ENCODE measurements around the gene TMEM234.

Gene TMEM234

GRCh38 chr1:32239337-32239736 is 17.2 kb upstream of the TMEM234 start:
- DNase-seq, result no peak

GRCh38 chr1:32234792-32235191 is 12.6 kb upstream of the TMEM234 start:
- DNase-seq, result no peak

- DNase-seq, result no peak
Measured at GRCh38 chr1:32232558-32233304, 10.6 kb upstream of the TMEM234 start.

- no peak for DNase-seq
Measured at GRCh38 chr1:32231843-32232432, 9.8 kb upstream of the TMEM234 start.

GRCh38 chr1:32228771-32229170 is 6.6 kb upstream of the TMEM234 start:
- no peak for DNase-seq

GRCh38 chr1:32224285-32224684 is 2.1 kb upstream of the TMEM234 start:
- DNase-seq, result no peak

- DNase-seq, result no peak
Measured at GRCh38 chr1:32223683-32224082, 1.5 kb upstream of the TMEM234 start.

- DNase-seq, result no peak
Measured at GRCh38 chr1:32221581-32221979, 573 bp downstream of the TMEM234 start.

- no peak for DNase-seq
Measured at GRCh38 chr1:32220746-32221580, 1.2 kb downstream of the TMEM234 start.

GRCh38 chr1:32219022-32219421 is 3.1 kb downstream of the TMEM234 start:
- DNase-seq, result no peak

GRCh38 chr1:32216566-32216965 is 5.6 kb downstream of the TMEM234 start:
- DNase-seq, result no peak

GRCh38 chr1:32215629-32216480 is 6.3 kb downstream of the TMEM234 start:
- peak; percentile 51 for DNase-seq

GRCh38 chr1:32208891-32209328 is 13.2 kb downstream of the TMEM234 start, which contains the start of gene DCDC2B:
TSS of gene DCDC2B (plus strand) at chr1:32209089. CDS start at chr1:32209094, 5 bp downstream.
- no peak for DNase-seq

- DNase-seq, result no peak
Measured at GRCh38 chr1:32208469-32208868, 13.7 kb downstream of the TMEM234 start.

GRCh38 chr1:32205401-32206370 is 16.5 kb downstream of the TMEM234 start, which contains the start of gene IQCC:
TSS of gene IQCC (plus strand) at chr1:32205671. CDS start at chr1:32205682, 11 bp downstream.
- DNase-seq, result peak; percentile 85

- DNase-seq, result no peak
Measured at GRCh38 chr1:32204943-32205361, 17.2 kb downstream of the TMEM234 start.

GRCh38 chr1:32201011-32201855 is 20.9 kb downstream of the TMEM234 start:
- DNase-seq, result peak; percentile 60

- peak; percentile 46 for DNase-seq
Measured at GRCh38 chr1:32200226-32201010, 21.7 kb downstream of the TMEM234 start, which contains the start of gene CCDC28B. TSS of gene CCDC28B (plus strand) at chr1:32200595. CDS start at chr1:32201936, 1,341 bp downstream.

- DNase-seq, result no peak
Measured at GRCh38 chr1:32199717-32200072, 22.5 kb downstream of the TMEM234 start.
